DND-41 (cell line): ENCODE results near the gene TRIM7.

Source experiments
- ATAC-seq: fragments of 200-7000 bp; cut with Tn5 transposase; 3 replicates; pipeline ENCODE4 v1.9.1; 2021; ENCODE audit warnings: low read depth; ENCODE audit not compliant: insufficient read depth
- DNase-seq: peaks from one replicate; pipeline ENCODE4 v3.0.0-alpha.2; 2020
- H2AFZ ChIP-seq: 2 replicates; pipeline ENCODE4 v1.6.0; 2012; ENCODE audit warnings: low read depth, low read length
- H3K27ac ChIP-seq: 2 replicates; pipeline ENCODE4 v1.5.1; 2012; ENCODE audit warnings: low read length, inconsistent platforms
- H3K27me3 ChIP-seq: fragments of 200-600 bp; sonication (generic); 2 replicates; pipeline ENCODE4 v1.6.0; 2012; ENCODE audit warnings: low read length, mild to moderate bottlenecking, inconsistent platforms; ENCODE audit not compliant: insufficient read depth, poor library complexity
- H3K36me3 ChIP-seq: 2 replicates; pipeline ENCODE4 v1.5.1; 2012; ENCODE audit warnings: low read length, inconsistent platforms; ENCODE audit not compliant: insufficient read depth
- H3K4me1 ChIP-seq: 2 replicates; pipeline ENCODE4 v1.5.1; 2012; ENCODE audit warnings: mild to moderate bottlenecking, low read length; ENCODE audit not compliant: insufficient read depth
- H3K4me2 ChIP-seq: 2 replicates; pipeline ENCODE4 v1.6.0; 2012; ENCODE audit warnings: mild to moderate bottlenecking, moderate library complexity, low read length, inconsistent platforms; ENCODE audit not compliant: insufficient read depth
- H3K4me3 ChIP-seq, 2 experiments: fragments of 200-600 bp in 1 of 2; shearing (Covaris generic) in 1 of 2; 2 replicates each; pipeline ENCODE4 v1.5.1; 2012 to 2016; ENCODE audit warnings: inconsistent platforms in 2 of 2, low read length in 2 of 2, mild to moderate bottlenecking in 2 of 2, low read depth in 1 of 2, moderate library complexity in 1 of 2
- H3K79me2 ChIP-seq: 2 replicates; pipeline ENCODE4 v1.6.0; 2012; ENCODE audit warnings: low read length, inconsistent platforms; ENCODE audit not compliant: insufficient read depth
- H3K9ac ChIP-seq: 2 replicates; pipeline ENCODE4 v1.6.0; 2012; ENCODE audit warnings: low read depth, mild to moderate bottlenecking, inconsistent platforms, low read length, moderate library complexity
- H3K9me3 ChIP-seq: 2 replicates; pipeline ENCODE4 v1.5.1; 2012; ENCODE audit warnings: low read length, moderate library complexity, mild to moderate bottlenecking, inconsistent platforms; ENCODE audit not compliant: insufficient read depth, severe bottlenecking
- H4K20me1 ChIP-seq: 2 replicates; pipeline ENCODE4 v1.6.0; 2012; ENCODE audit warnings: low read length; ENCODE audit not compliant: insufficient read depth
- CTCF ChIP-seq: IDR thresholded peaks from 2 replicates; pipeline ENCODE4 v1.5.1; 2012; ENCODE audit warnings: borderline replicate concordance, low read length, moderate library complexity, mild to moderate bottlenecking; ENCODE audit not compliant: poor library complexity, severe bottlenecking; ENCODE audit errors: extremely low read depth
- EZH2 ChIP-seq: IDR thresholded peaks from 3 replicates; pipeline ENCODE4 v1.6.1; 2012; ENCODE audit warnings: borderline replicate concordance, low read depth, mild to moderate bottlenecking, moderate library complexity, low read length, inconsistent platforms; ENCODE audit not compliant: severe bottlenecking

The TRIM7 gene

GRCh38 chr5:181189363-181189961 is 15.5 kb downstream of the TRIM7 start:
- Histone ChIP-seq H3K27me3 (no peaks in the 10 kb centered on the region), H3K36me3 (no peaks in the 10 kb centered on the region; the same call in 1 of the 2 replicates), H3K9ac (peak overlapping the region; percentile 85), H3K9me3 (no peaks in the 10 kb centered on the region), H3K79me2 (peaks cover 9% of the 10 kb centered on the region), H3K4me3 (peak overlapping the region; percentile 81 to 92), H3K27ac (peak overlapping the region; percentile 90), H3K4me2 (peak overlapping the region; percentile 100), H2AFZ (peak overlapping the region; percentile 94), H3K4me1 (peaks cover 50% of the 10 kb centered on the region), H4K20me1 (no peaks in the 10 kb centered on the region)
- ATAC-seq (peak; percentile 18), DNase-seq (peak; percentile 57)
- no peak for TF ChIP-seq EZH2
- no peak for TF ChIP-seq CTCF

GRCh38 chr5:181188700-181189362 is 16.2 kb downstream of the TRIM7 start:
- Histone ChIP-seq H3K36me3 (no peaks in the 10 kb centered on the region; the same call in 1 of the 2 replicates), H3K27me3 (no peaks in the 10 kb centered on the region), H3K27ac (peak overlapping the region; percentile 90), H3K4me1 (peaks cover 55% of the 10 kb centered on the region), H3K4me3 (peak overlapping the region; percentile 81 to 92), H3K4me2 (peak overlapping the region; percentile 100), H4K20me1 (no peaks in the 10 kb centered on the region), H3K9ac (peak overlapping the region; percentile 85), H3K9me3 (no peaks in the 10 kb centered on the region), H2AFZ (peak overlapping the region; percentile 94), H3K79me2 (peaks cover 9% of the 10 kb centered on the region)
- TF ChIP-seq EZH2 (no peak), CTCF (peak; percentile 28)
- ATAC-seq, result peak; percentile 2; the same call in 2 of the 3 replicates
- DNase-seq, result peak; percentile 80

GRCh38 chr5:181187500-181188213 is 17.3 kb downstream of the TRIM7 start:
- Histone ChIP-seq H3K4me2 (no peak overlapping the region), H3K9ac (no peak overlapping the region), H3K79me2 (peaks cover 5% of the 10 kb centered on the region), H3K4me3 (no peak overlapping the region), H3K36me3 (no peaks in the 10 kb centered on the region; the same call in 1 of the 2 replicates), H3K27ac (no peak overlapping the region), H3K27me3 (no peaks in the 10 kb centered on the region), H3K9me3 (no peaks in the 10 kb centered on the region), H4K20me1 (no peaks in the 10 kb centered on the region), H3K4me1 (peaks cover 48% of the 10 kb centered on the region), H2AFZ (no peak overlapping the region)
- DNase-seq (peak; percentile 41), ATAC-seq (no peak)
- TF ChIP-seq EZH2 (no peak), CTCF (no peak)
